K562 (cell line): ENCODE data around the gene FAM193A. TPM values are rescaled to one million over a fixed set of nuclear protein-coding genes. Genes with fewer than 3 reads are reported as not detected.

Source experiments
- ATF7 ChIP-seq: fragments of 450-650 bp; IDR thresholded peaks from 2 replicates; pipeline ENCODE4 v1.7.1; 2014; ENCODE audit warnings: mild to moderate bottlenecking, moderate library complexity
- GABPA ChIP-seq: fragments of 200-800 bp; sonication (Bioruptor generic); conservative IDR thresholded peaks from 2 replicates; pipeline ENCODE4 v1.6.1; 2016; ENCODE audit warnings: low read depth, missing genetic modification characterization, missing compliant biosample characterization
- GATAD2B ChIP-seq: fragments of 450-650 bp; IDR thresholded peaks from 2 replicates; pipeline ENCODE4 v1.6.1; 2017; ENCODE audit warnings: mild to moderate bottlenecking, borderline replicate concordance
- HDAC8 ChIP-seq: fragments of 450-650 bp; IDR thresholded peaks from 2 replicates; pipeline ENCODE4 v1.6.1; 2016; ENCODE audit warnings: mild to moderate bottlenecking, missing genetic modification characterization, moderate library complexity, missing compliant biosample characterization
- HSF4 ChIP-seq: fragments of 250-450 bp; sonication (Bioruptor Pico); IDR thresholded peaks from 2 replicates; pipeline ENCODE4 v2.1.2; 2022; ENCODE audit warnings: mild to moderate bottlenecking, moderate library complexity, borderline replicate concordance
- LEF1 ChIP-seq: fragments of 450-650 bp; IDR thresholded peaks from 2 replicates; pipeline ENCODE4 v1.6.1; 2016; ENCODE audit warnings: mild to moderate bottlenecking
- MTA2 ChIP-seq: fragments of 450-650 bp; IDR thresholded peaks from 2 replicates; pipeline ENCODE4 v1.6.1; 2016; ENCODE audit warnings: low read depth
- SNIP1 ChIP-seq: fragments of 450-650 bp; IDR thresholded peaks from 2 replicates; pipeline ENCODE4 v1.7.1; 2017; ENCODE audit warnings: low read depth, mild to moderate bottlenecking
- USF2 ChIP-seq: sonication (generic); formaldehyde crosslinking; IDR thresholded peaks from 2 replicates; pipeline ENCODE4 v1.5.0; 2020; ENCODE audit warnings: missing genetic modification reagents
- ZFP30 ChIP-seq: fragments of 250-450 bp; sonication (Bioruptor Pico); IDR thresholded peaks from 2 replicates; pipeline ENCODE4 v1.8.0; 2022; ENCODE audit warnings: moderate library complexity, mild to moderate bottlenecking, inconsistent platforms, borderline replicate concordance
- ZKSCAN3 ChIP-seq: fragments of 250-450 bp; sonication (Bioruptor Pico); IDR thresholded peaks from 2 replicates; pipeline ENCODE4 v1.4.0; 2020
- polyA plus RNA-seq, 8 experiments: library from polyadenylated mRNA; depleted of rRNA in 4 of 8; stranded (reverse) in 5 of 8; unstranded in 3 of 8; fragments of >200 nt; fragmentation: Nextera tagmentation in 2 of 8; fragmentation: Illumina TruSeq in 1 of 8; extraction: Ambion mirVana in 2 of 8; extraction: Trizol in 1 of 8; gene quantifications; 2 replicates each; pipeline versions ENCODE4 v1.2.1 to v1.2.3, GENCODE V29; 2011 to 2014; ENCODE audit warnings: inconsistent platforms in 1 of 8, missing spikeins in 1 of 8
- total RNA-seq, 7 experiments: library from RNA; depleted of rRNA in 6 of 7; stranded (reverse); fragments of >200 nt in 6 of 7; fragmentation: Illumina TruSeq in 2 of 7; extraction: Trizol in 2 of 7; gene quantifications; 2 replicates each; pipeline versions ENCODE4 v1.2.1 to v1.2.3, GENCODE V29; 2011 to 2021; ENCODE audit warnings: low replicate concordance in 1 of 7
- TF ChIP-seq, protein P1 (sequence below): fragments of 450-650 bp; IDR thresholded peaks from 2 replicates; pipeline ENCODE4 v1.6.1; 2016; ENCODE audit warnings: low read depth

The FAM193A gene
- total and polyA plus RNA-seq, 9 of the 15 experiments (the other 6 are each of a cell fraction or from before 2014, with no cell fraction given): 0.46 to 24.6 (median 9.6) TPM

GRCh38 chr4:2536193-2537010 is at the start of gene FAM193A (continued):
- no peak for TF ChIP-seq USF2
- TF ChIP-seq, protein P1, sequence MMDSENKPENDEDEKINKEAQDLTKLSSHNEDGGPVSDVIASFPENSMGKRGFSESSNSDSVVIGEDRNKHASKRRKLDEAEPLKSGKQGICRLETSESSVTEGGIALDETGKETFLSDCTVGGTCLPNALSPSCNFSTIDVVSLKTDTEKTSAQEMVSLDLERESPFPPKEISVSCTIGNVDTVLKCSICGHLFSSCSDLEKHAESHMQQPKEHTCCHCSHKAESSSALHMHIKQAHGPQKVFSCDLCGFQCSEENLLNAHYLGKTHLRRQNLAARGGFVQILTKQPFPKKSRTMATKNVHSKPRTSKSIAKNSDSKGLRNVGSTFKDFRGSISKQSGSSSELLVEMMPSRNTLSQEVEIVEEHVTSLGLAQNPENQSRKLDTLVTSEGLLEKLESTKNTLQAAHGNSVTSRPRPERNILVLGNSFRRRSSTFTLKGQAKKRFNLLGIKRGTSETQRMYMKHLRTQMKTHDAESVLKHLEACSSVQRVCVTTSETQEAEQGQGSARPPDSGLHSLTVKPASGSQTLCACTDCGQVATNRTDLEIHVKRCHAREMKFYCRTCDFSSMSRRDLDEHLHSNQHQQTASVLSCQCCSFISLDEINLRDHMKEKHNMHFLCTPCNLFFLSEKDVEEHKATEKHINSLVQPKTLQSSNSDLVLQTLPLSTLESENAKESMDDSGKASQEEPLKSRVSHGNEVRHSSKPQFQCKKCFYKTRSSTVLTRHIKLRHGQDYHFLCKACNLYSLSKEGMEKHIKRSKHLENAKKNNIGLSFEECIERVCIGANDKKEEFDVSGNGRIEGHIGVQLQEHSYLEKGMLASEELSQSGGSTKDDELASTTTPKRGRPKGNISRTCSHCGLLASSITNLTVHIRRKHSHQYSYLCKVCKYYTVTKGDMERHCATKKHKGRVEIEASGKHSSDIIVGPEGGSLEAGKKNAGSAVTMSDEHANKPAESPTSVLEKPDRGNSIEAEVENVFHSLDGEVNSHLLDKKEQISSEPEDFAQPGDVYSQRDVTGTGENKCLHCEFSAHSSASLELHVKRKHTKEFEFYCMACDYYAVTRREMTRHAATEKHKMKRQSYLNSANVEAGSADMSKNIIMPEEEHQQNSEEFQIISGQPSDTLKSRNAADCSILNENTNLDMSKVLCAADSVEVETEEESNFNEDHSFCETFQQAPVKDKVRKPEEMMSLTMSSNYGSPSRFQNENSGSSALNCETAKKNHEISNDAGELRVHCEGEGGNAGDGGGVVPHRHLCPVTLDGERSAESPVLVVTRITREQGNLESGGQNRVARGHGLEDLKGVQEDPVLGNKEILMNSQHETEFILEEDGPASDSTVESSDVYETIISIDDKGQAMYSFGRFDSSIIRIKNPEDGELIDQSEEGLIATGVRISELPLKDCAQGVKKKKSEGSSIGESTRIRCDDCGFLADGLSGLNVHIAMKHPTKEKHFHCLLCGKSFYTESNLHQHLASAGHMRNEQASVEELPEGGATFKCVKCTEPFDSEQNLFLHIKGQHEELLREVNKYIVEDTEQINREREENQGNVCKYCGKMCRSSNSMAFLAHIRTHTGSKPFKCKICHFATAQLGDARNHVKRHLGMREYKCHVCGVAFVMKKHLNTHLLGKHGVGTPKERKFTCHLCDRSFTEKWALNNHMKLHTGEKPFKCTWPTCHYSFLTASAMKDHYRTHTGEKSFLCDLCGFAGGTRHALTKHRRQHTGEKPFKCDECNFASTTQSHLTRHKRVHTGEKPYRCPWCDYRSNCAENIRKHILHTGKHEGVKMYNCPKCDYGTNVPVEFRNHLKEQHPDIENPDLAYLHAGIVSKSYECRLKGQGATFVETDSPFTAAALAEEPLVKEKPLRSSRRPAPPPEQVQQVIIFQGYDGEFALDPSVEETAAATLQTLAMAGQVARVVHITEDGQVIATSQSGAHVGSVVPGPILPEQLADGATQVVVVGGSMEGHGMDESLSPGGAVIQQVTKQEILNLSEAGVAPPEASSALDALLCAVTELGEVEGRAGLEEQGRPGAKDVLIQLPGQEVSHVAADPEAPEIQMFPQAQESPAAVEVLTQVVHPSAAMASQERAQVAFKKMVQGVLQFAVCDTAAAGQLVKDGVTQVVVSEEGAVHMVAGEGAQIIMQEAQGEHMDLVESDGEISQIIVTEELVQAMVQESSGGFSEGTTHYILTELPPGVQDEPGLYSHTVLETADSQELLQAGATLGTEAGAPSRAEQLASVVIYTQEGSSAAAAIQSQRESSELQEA: no peak
- TF ChIP-seq HSF4 (CRISPR knock-in tag): no peak
- TF ChIP-seq ATF7: peak; percentile 98
- TF ChIP-seq GABPA (tag): peak; percentile 87
- TF ChIP-seq LEF1: no peak
- TF ChIP-seq ZKSCAN3 (CRISPR knock-in tag): no peak
- TF ChIP-seq SNIP1: no peak
- no peak for TF ChIP-seq MTA2
- no peak for TF ChIP-seq ZFP30
- TF ChIP-seq GATAD2B: no peak
- no peak for TF ChIP-seq HDAC8 (tag)
